HG02981 (cell line): Measurements from ENCODE around the gene RALA.
"Not testable (repeated sequence)": the region's sequence is repeated elsewhere in the genome, so short reads cannot be mapped to it uniquely, and the experiment has no call there.

Experiments
- ATAC-seq: cut with Tn5 transposase; IDR thresholded peaks from one replicate; pipeline ENCODE4 v1.9.1; 2021; ENCODE audit warnings: mild to moderate bottlenecking, moderate library complexity; ENCODE audit not compliant: unreplicated experiment

RALA gene

DNA sequence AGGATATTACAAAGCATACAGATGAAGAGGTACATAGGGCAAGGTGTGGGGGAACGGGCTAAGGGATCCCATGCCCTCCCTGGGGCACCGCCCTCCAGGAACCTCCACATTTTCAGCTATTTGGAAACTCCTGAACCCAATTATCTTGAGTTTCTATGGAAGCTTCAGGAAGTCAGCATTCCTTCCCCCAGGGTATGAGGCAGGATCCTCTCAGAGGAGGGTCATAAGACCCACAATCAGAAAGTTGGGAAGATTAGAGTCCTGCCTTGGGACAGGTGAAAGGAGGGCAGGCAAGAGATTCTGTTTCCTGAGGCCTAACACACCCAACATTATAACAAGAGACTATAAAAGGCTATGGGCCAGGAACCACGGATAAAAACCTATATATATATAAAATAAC is 98.0 kb downstream of the RALA start:
- no peak for ATAC-seq

GRCh38 chr7:39721919-39722597 is 98.7 kb downstream of the RALA start:
- no peak for ATAC-seq

GRCh38 chr7:39727231-39728012 is 104.0 kb downstream of the RALA start:
- no peak for ATAC-seq

- ATAC-seq = peak; percentile 91
Measured at GRCh38 chr7:39732837-39733804, 109.7 kb downstream of the RALA start.

DNA sequence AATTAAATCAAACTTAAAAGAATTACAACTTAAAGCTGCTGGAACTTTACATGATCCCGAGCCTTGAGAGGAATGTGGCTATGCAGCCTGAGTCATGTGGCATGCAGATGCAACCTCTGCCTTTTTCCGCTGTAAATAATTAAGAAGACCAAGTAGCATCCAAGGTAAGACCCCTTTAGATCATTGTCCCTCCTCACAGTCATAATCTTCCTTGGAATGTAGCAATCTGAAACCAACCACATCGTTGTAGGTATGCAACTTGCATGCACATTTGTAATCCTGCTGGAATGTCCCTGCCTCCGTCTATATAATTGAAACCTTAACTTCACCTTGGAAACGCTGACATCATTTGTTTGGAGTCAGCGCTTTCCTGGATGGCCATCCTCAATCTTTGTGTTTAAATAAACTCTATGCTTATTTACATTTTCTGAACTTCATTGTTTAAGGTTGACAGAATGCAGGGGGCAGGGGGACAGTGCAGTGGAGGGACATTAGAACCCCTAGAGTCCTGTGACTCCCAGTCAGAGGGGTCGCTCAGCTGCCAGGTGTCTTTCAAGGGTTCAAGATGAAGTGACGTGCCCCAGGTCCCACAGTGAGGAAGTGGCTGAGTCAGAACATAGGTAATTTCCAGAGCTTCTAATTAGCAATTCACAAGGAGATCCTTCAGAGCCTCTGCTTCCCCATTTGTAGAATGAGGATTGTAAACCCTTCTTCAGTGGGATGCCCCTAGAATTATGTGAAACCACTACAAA is 110.7 kb downstream of the RALA start:
- ATAC-seq = no peak

DNA sequence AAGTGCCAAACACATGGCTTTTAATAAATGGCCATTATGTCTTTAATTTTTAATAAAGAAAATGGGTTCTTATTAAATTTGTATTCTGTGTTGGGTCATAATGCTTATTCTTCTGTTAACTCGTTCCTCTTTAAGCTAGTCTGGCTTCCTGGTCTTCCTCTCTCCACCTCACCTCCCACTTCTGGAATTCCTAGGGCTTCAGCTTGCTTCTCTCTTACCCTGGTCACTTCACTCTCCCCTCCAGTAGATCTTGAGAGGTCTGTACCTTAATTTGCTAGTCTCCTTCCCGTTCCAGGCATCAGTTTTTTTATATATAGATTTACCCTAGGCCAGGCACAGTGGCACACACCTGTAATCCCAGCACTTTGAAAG is 111.2 kb downstream of the RALA start:
- no peak for ATAC-seq

DNA sequence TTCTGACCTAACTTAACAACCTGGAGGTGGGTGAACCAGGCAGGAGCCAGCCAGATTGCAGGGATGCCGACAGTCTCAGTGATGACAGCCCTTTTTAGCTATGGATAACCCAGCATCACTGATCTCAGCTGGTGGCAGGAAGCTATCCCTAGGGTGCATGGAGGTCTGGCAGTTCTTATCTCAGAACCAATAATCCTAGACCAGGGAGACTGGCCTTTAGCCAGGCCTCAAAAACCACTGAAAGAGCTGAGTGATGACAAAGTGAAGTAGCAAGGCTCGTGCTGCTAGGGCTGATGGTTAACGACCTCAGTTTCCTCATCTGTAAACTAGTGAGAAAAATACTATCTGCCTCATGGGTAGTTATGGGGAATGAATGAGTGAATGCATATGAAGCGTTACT is 112.5 kb downstream of the RALA start:
- no peak for ATAC-seq

- peak; percentile 79 for ATAC-seq
Measured at GRCh38 chr7:39741942-39742623, 118.7 kb downstream of the RALA start.

DNA sequence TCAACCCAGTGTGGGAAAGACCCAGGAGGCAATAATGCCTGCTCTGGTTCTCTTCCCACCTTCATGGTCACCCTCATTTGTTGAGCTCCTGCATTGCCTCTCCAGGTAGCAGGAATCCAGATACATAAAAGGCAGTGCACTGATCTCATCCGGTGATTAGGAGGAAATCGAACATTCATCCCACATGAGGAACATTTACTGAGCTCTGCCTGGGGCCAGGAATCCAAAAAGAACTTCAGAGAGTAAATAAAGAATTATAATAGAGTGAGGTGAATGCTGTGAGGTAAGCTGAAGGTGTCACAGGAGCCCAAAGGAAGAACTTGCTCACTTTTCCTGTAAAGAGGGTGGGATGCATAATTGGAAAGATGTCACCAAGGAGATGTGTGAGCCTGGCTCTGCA is 121.2 kb downstream of the RALA start:
- ATAC-seq = no peak

DNA sequence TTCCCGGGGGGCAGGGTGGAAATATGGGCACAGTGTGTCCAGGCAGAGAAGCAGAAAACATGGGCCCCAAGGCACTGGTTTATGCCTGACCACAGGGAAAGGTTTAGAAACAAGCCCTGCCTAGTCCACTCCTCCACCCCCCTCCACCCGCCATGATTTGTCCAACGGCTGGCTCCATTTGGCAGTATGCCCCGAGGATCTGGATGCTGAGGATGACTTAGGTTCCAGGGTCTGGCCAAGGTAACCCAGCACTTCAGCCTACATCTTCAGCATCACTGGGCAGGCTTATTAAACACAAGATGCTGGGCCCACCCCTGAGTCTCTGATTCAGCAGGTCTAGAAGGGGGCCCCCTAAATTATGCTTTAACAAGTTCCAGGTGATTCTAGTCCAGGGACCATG is 121.9 kb downstream of the RALA start:
- no peak for ATAC-seq

- ATAC-seq = no peak
Measured at GRCh38 chr7:39746103-39746819, 122.9 kb downstream of the RALA start.

- no peak for ATAC-seq
Measured at GRCh38 chr7:39749177-39749576, 125.8 kb downstream of the RALA start.

DNA sequence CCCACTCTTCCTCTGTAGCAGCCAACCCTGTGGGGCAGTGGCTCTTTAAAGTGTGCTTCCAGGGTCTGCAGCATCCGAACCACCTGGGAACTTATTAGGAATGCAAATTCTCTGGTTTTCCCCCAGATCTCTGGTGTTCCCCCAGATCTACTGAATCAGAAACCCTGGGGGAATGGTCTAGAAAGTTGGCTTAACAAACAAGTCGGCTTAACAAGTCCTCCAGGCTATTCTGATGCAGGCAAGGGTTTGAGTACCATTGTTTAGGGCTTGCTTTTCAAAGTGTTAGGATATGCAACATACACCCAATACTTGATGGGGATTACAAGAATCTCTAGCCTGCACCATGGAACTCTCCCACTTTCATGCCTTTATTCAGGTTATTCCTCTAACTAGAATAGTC is 126.3 kb downstream of the RALA start:
- no peak for ATAC-seq

DNA sequence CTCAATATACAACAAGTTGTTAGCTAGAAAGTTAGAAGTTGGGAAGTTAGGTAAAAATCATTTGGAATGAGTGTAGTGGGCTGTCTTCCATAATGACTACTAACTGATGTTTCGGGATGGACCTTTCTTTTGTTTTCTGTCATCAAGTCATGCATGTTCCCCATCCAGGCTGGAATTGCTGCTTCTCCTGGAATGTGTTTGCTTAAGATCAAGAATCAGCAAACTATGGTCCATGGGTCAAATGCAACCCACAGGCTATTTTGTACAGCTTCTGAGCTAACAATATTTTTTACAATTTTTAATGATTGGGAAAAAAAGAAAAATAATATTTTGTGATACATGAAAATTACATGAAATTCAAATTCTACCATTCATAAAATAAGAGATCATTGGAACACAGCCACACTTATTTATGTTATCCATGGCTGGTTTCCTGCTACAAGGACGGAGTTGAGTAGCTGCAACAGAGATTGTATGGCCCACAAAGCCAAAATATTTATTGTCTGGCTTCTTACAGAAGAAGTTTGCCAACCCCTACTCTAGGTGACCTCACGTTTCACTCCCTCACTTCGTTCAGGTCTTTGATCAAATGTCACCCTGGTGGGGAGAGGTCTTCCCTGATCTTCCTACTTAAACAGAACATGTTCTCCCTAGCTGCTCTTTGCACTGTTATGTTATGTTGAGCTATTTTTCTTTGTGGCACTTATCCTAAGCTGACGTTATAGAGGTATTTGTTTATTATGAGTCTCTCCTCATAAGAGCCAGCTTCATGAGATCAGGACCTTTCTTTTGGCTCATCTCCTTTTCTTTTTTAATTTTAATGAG is 127.1 kb downstream of the RALA start:
- no peak for ATAC-seq

- not testable (repeated sequence) for ATAC-seq
Measured at GRCh38 chr7:39753237-39753636, 129.9 kb downstream of the RALA start.

DNA sequence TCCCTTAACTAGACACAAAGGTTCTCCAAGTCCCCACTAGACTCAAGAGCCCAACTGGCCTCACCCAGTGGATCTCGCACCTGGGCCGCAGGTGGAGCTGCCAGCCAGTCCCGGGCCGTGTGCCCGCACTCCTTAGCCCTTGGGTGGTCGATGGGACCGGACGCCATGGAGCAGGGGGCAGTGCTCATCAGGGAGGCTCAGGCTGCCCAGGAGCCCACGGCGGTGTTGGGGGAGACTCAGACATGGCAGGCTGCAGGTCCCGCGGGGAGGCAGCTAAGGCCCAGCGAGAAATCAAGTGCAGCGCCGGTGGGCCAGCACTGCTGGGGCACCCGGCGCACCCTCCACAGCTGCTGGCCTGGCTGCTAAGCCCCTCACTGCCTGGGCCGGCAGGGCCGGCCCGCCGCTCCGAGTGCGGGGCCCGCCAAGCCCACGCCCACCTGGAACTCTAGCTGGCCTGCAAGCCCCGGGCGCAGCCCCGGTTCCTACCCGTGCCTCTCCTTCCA is 130.5 kb downstream of the RALA start:
- no peak for ATAC-seq

- ATAC-seq = no peak
Measured at GRCh38 chr7:39754326-39755120, 131.2 kb downstream of the RALA start.

DNA sequence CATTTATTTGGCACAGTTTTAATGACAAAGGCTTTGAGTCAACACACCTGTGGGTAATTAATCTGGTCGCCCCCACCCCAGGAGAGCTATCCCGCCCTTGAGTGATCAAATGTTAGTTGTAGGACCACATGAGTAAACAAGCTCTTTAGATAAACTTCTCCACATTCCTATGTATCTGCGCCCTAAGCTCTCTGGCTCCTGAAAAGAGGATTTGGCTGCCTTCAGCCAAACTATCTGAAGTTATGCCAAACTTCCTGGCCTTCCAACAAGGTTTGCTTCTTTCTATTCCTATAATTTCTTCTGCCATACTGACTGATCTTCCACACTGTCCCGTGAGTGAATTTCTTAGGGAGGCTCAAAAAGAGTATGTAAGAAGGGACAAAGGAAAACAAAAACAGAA is 134.2 kb downstream of the RALA start:
- ATAC-seq = no peak
